HG02870 (cell line): ENCODE data around the gene GOLGA6L10.
"Not testable (repeated sequence)": the region's sequence is repeated elsewhere in the genome, so short reads cannot be mapped to it uniquely, and the experiment has no call there.

Source experiments
- ATAC-seq: cut with Tn5 transposase; IDR thresholded peaks from one replicate; pipeline ENCODE4 v1.9.1; 2021; ENCODE audit warnings: mild to moderate bottlenecking, moderate library complexity; ENCODE audit not compliant: unreplicated experiment

The GOLGA6L10 gene

GRCh38 chr15:82301296-82302016 is 47.8 kb downstream of the GOLGA6L10 start:
- ATAC-seq, result no peak

DNA sequence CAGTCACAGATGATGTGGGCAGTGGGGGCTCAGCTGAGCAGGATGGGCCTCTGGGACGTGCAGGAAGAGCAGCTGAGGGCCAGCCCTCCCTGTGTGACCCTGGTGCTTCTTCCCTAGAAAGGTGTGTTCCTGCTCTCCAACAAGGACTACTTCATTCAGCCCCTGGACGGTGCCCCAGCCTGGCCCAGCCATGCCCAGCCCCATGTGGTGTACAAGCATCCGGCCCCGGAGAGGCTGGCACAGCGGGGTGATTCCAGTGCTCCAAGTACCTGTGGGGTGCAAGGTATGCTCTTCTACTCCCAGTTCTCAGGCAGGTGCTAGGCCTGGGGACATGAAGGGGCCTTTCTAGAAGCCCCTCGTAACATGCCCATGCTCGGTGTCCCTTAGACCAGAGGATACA is 48.4 kb downstream of the GOLGA6L10 start:
- ATAC-seq, result no peak

DNA sequence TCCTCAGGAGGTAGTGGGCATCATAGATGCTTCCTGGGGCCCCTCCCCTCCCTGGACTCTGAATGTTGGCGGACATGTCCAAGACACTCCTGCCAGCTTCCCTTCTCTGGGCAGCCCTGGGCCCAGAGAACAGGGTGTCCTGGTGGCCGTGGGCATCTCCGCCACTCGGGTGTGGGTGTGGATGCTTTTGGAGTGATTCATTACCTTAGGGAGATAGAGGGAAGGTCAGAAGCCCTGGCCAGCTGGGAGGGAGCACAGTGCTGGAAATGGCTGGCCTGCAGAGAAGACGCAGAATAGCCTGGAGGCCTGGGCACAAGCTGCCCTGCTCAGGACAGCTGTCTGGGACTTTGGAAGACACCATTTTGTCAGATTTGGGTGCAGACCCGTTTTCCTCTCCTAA is 48.9 kb downstream of the GOLGA6L10 start:
- not testable (repeated sequence) for ATAC-seq

GRCh38 chr15:82299511-82299914 is 49.8 kb downstream of the GOLGA6L10 start:
- not testable (repeated sequence) for ATAC-seq

DNA sequence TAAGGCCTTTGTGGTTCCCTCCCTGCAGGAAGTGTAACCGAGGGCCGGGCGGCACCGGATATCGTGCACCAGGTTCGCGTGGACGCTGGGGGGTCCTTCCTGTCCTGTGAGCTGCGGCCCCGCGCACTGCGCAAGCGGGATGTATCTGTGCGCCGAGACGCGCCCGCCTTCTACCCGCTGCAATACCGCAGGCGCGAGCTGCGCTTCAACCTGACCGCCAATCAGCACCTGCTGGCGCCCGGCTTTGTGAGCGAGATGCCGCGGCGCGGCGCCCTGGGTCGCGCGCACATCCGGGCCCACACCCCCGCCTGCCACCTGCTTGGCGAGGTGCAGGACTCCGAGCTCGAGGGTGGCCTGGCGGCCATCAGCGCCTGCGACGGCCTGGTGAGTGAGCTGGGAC is 50.8 kb downstream of the GOLGA6L10 start:
- ATAC-seq, result no peak

DNA sequence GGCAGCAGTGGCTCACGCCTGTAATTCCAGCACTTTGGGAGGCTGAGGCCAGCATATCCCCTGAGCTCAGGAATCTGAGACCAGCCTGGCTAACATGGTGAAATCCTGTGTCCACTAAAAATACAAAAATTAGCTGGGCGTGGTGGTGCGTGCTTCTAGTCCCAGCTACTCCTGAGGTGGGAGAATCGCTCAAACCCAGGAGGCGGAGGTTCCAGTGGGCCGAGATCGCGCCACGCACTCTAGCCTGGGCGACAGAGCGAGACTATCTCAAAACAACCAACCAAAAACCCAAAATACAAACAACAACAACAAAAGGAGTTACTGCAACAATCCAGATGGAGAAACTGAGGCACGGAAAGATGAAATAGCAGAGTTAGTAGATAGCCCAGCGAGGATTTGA is 51.2 kb downstream of the GOLGA6L10 start:
- no peak for ATAC-seq

DNA sequence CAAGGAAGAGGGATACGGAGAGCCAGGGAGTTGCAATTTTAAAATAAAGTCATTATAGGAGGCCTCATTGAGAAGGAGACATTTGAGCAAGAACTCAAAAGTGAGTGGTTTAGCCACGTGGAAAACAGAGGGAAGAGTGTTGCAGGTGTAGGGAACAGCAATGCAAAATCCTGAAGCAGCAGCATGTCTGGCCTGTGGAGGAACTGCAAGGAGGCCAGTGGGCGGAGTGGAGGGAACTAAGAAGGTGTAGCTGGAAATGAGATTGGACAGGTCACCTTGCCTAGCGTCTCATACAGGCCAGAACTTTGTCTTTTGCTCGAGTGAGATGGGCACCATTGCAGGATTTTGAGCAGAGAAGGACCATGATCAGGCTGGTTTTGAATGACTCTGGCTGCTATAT is 51.7 kb downstream of the GOLGA6L10 start:
- no peak for ATAC-seq

DNA sequence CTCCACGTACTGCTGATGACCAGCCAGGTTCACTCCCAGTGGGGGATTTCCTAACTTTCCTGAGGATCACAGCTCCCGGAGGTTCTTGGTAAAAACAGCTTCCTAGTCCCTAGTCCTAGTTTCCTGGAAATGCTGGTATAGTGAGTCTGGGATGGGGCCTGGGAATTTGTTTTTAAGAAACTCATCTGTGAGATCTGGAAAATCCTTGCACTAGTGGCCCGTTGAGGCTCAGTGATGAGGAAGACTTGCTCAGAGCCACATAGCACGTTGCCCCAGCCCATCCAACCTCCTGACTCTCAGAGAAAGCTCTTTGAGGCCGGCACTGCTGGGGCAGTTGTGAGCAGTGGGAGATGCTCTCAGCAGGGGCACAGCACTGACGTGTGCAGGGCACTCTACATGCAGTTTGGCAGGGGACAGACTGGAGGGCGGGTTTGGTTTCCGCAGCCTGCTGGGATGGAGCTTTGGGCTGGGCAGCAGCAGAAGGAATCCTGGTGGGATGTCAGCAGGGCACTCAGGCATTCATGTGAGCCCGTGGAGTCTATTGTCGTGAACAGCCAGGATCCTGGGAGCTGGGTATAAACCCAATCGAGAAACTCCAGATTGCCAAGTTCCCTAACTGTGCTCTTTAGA is 55.1 kb downstream of the GOLGA6L10 start:
- ATAC-seq, result no peak

DNA sequence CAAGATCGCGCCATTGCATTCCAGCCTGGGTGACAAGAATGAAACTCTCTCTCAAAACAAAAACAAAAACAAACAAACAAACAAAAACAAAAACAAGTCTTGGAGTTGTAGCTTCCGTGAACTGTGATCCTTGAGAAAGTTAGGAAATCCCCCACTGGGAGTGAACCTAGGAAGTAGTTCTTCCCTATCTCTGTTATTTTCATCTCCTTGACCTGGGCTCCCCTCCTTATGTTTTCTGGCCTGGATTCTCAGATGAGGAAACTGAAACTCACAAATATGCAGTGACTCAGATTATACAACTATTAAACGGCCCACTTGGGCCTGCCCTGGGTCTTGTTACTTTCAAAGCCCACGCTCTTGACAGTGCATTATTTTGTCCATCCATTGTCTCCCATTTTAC is 57.0 kb downstream of the GOLGA6L10 start:
- no peak for ATAC-seq
